ENCODE data around the gene MYOD1. TPM values are rescaled to one million over a fixed set of nuclear protein-coding genes. Genes with fewer than 3 reads are reported as not detected.
A peak's percentile ranks its signal among the peaks of the same experiment; 100 is the strongest.

Gene MYOD1
- total RNA-seq, 1 experiment from 2014 or later: not detected

DNA sequence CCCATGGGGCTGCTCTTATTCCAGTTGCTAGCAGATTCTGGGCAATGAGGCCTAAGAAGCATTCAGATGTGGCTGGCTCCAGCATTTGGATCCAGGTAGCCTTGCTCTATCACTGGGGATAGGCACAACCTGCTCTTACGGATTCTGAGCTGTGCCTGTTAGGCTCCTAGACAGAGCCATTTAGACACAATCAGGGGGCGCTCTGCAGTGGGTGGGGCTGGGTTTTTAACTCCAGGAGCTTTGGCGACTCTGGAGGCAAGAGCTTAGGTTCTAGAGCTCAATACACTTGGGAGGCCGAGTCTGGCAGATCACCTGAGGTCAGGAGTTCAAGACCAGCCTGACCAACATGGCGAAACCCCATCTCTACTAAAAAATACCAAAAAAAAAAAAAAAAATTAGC lies 47.2 kb downstream of the MYOD1 start:
- no TSS peak for BruUV-seq (replicated peaks)

More for the DNA sequence above, 47.2 kb downstream of the MYOD1 start:
- Histone ChIP-seq H3K9me2 (ENCODE audit: insufficient read depth) (no peaks in the 10 kb centered on the region), H3K36me3 (ENCODE audit: control insufficient read depth in 1 of 2, insufficient read depth in 2 of 2, low read length in 2 of 2) (no peaks in the 10 kb centered on the region), H3K4me2 (ENCODE audit: low read length) (no peak overlapping the region), H3K9ac (ENCODE audit: low read length) (no peak overlapping the region), H4K20me1 (ENCODE audit: insufficient read depth) (no peaks in the 10 kb centered on the region), H3K27me3 (ENCODE audit: insufficient read depth, low read length) (no peaks in the 10 kb centered on the region), H3K79me2 (ENCODE audit: insufficient read depth, low read length) (no peaks in the 10 kb centered on the region), H3K9me3 (ENCODE audit: control insufficient read depth in 1 of 2, insufficient read depth in 1 of 2, low read depth in 1 of 2, low read length in 2 of 2) (no peaks in the 10 kb centered on the region), H3K4me3 (replicated peaks in 1 of 2; ENCODE audit: low read depth in 1 of 2, low read length in 2 of 2) (no peak overlapping the region), H3K4me1 (ENCODE audit: control insufficient read depth in 1 of 2, insufficient read depth in 2 of 2, low read length in 2 of 2) (peaks cover 3 to 6% of the 10 kb centered on the region in 2 experiments; a peak in 3 of 4 replicates), H3K27ac (ENCODE audit: low read depth, low read length) (no peak overlapping the region), H2AFZ (ENCODE audit: low read depth, low read length, poor library complexity, severe bottlenecking) (no peak overlapping the region)
- TF ChIP-seq ZNF274 (IDR thresholded peaks at IDR 0.05; ENCODE audit: low read depth, low read length): no peak
- no peak for TF ChIP-seq ZFX (IDR thresholded peaks at IDR 0.05)
- peak; percentile 43 for TF ChIP-seq RAD21 (IDR thresholded peaks at IDR 0.05; ENCODE audit: low read depth)
- no peak for TF ChIP-seq YY1 (IDR thresholded peaks at IDR 0.05; ENCODE audit: extremely low read depth, insufficient replicate concordance, low read depth, low read length)
- no peak for TF ChIP-seq ELF1 (IDR thresholded peaks at IDR 0.05; ENCODE audit: borderline replicate concordance, low read depth)
- TF ChIP-seq CEBPB (IDR thresholded peaks at IDR 0.05; ENCODE audit: low read depth): no peak
- TF ChIP-seq SP1 (IDR thresholded peaks at IDR 0.05; ENCODE audit: low read depth): no peak
- TF ChIP-seq, protein P1, sequence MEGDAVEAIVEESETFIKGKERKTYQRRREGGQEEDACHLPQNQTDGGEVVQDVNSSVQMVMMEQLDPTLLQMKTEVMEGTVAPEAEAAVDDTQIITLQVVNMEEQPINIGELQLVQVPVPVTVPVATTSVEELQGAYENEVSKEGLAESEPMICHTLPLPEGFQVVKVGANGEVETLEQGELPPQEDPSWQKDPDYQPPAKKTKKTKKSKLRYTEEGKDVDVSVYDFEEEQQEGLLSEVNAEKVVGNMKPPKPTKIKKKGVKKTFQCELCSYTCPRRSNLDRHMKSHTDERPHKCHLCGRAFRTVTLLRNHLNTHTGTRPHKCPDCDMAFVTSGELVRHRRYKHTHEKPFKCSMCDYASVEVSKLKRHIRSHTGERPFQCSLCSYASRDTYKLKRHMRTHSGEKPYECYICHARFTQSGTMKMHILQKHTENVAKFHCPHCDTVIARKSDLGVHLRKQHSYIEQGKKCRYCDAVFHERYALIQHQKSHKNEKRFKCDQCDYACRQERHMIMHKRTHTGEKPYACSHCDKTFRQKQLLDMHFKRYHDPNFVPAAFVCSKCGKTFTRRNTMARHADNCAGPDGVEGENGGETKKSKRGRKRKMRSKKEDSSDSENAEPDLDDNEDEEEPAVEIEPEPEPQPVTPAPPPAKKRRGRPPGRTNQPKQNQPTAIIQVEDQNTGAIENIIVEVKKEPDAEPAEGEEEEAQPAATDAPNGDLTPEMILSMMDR (IDR thresholded peaks at IDR 0.05 in 2 of 3, conservative IDR thresholded peaks at IDR 0.05 in 1 of 3; ENCODE audit: borderline replicate concordance in 1 of 3, insufficient read depth in 1 of 3, low read depth in 2 of 3, low read length in 2 of 3): peak; percentile 49 to 70 (median 51); a peak in 5 of 6 replicates
- no peak for TF ChIP-seq SIN3A (IDR thresholded peaks at IDR 0.05; ENCODE audit: low read depth)
- TF ChIP-seq JUND (IDR thresholded peaks at IDR 0.05): no peak
- TF ChIP-seq SRF (IDR thresholded peaks at IDR 0.05; ENCODE audit: low read depth): no peak
- TF ChIP-seq TCF7L2 (IDR thresholded peaks at IDR 0.05; ENCODE audit: borderline replicate concordance, extremely low read depth, insufficient read depth, insufficient read length): no peak
- no peak for TF ChIP-seq EZH2phosphoT487 (IDR thresholded peaks at IDR 0.05; ENCODE audit: borderline replicate concordance)
- TF ChIP-seq, protein P2, sequence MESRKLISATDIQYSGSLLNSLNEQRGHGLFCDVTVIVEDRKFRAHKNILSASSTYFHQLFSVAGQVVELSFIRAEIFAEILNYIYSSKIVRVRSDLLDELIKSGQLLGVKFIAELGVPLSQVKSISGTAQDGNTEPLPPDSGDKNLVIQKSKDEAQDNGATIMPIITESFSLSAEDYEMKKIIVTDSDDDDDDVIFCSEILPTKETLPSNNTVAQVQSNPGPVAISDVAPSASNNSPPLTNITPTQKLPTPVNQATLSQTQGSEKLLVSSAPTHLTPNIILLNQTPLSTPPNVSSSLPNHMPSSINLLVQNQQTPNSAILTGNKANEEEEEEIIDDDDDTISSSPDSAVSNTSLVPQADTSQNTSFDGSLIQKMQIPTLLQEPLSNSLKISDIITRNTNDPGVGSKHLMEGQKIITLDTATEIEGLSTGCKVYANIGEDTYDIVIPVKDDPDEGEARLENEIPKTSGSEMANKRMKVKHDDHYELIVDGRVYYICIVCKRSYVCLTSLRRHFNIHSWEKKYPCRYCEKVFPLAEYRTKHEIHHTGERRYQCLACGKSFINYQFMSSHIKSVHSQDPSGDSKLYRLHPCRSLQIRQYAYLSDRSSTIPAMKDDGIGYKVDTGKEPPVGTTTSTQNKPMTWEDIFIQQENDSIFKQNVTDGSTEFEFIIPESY (IDR thresholded peaks at IDR 0.05; ENCODE audit: extremely low read depth, insufficient replicate concordance, low read length): no peak
- intact Hi-C loops (cut with micrococcal nuclease): no loop called here
- peak; percentile 24 for DNase-seq (ENCODE audit: low read depth, low spot score)
- CTCF ChIA-PET: interaction anchor here (0.6 to 1.9 kb wide), 17 partner anchors 8 to 323 kb away, joined by 3 to 8 read pairs (median 4); no protein-coding TSS in a partner anchor
- RAD21 ChIA-PET (ENCODE audit: low non-redundant PET in 1 of 2, low total read pairs in 2 of 2, uncharacterized antibody in 2 of 2, unreplicated experiment in 2 of 2): interaction anchor here in 1 of 2 experiments (0.7 to 0.9 kb wide), 2 partner anchors 40 to 168 kb away, joined by 3 read pairs; no protein-coding TSS in a partner anchor
- POLR2A ChIA-PET: interaction anchor here (0.7 kb wide), 2 partner anchors 53 to 107 kb away, joined by 3 to 4 read pairs; no protein-coding TSS in a partner anchor
- peak; percentile 61 for ATAC-seq
